Duodenal mucosa (tissue), 2 donors: ENCODE results near the gene JMJD1C.
"Not testable (repeated sequence)": the region's sequence is repeated elsewhere in the genome, so short reads cannot be mapped to it uniquely, and the experiment has no call there.

Source experiments
- H3K27ac ChIP-seq: one replicate; pipeline ENCODE4 v1.7.0; 2013; ENCODE audit warnings: low read depth, low read length
- H3K27me3 ChIP-seq, 2 donors: one replicate each; pipeline ENCODE4 v1.7.0; 2013; ENCODE audit warnings: low read length in 2 of 2, control low read depth in 1 of 2; ENCODE audit not compliant: insufficient read depth in 2 of 2, control insufficient read depth in 1 of 2
- H3K36me3 ChIP-seq, 2 donors: one replicate each; pipeline ENCODE4 v1.7.0; 2013; ENCODE audit warnings: low read length in 2 of 2, control low read depth in 1 of 2; ENCODE audit not compliant: insufficient read depth in 2 of 2, control insufficient read depth in 1 of 2
- H3K4me1 ChIP-seq, 2 donors: one replicate each; pipeline ENCODE4 v1.7.0; 2013; ENCODE audit warnings: low read length in 2 of 2, control low read depth in 1 of 2; ENCODE audit not compliant: insufficient read depth in 2 of 2, control insufficient read depth in 1 of 2
- H3K4me3 ChIP-seq, 2 donors: one replicate each; pipeline ENCODE4 v1.7.0; 2013; ENCODE audit warnings: low read length in 2 of 2, low read depth in 1 of 2
- H3K9ac ChIP-seq, 2 donors: one replicate each; pipeline ENCODE4 v1.7.0; 2013; ENCODE audit warnings: low read length in 2 of 2, low read depth in 1 of 2
- H3K9me3 ChIP-seq, 2 donors: one replicate each; pipeline ENCODE4 v1.7.0; 2013; ENCODE audit warnings: low read length in 2 of 2, control low read depth in 1 of 2; ENCODE audit not compliant: control insufficient read depth in 1 of 2

JMJD1C gene

DNA sequence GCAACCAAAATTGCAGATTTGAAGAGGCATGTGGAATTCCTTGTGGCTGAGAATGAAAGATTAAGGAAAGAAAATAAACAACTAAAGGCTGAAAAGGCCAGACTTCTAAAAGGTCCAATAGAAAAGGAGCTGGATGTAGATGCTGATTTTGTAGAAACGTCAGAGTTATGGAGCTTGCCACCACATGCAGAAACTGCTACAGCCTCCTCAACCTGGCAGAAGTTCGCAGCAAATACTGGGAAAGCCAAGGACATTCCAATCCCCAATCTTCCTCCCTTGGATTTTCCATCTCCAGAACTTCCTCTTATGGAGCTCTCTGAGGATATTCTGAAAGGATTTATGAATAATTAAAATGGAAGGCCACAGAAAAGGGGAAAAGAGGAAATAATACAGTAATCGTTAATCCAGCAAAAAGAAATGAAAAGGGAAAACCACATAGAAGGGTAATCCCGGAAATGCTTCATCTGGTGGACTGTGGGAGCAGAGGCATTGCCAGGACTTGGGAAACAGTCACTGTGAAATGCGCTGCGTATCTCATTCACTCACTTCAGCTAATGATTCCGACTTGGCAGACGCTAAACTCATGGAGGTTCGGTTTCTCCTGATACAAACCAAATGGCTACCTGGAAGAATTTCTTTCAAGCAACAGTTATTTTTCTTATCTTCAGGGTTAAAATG is 311.8 kb downstream of the JMJD1C start:
- not testable (repeated sequence) for H3K9me3 ChIP-seq, H3K27ac ChIP-seq, H3K4me1 ChIP-seq, H3K4me3 ChIP-seq, H3K9ac ChIP-seq, H3K27me3 ChIP-seq
- H3K36me3 ChIP-seq = peaks cover 11 to 19% of the 10 kb centered on the region in 2 donors

DNA sequence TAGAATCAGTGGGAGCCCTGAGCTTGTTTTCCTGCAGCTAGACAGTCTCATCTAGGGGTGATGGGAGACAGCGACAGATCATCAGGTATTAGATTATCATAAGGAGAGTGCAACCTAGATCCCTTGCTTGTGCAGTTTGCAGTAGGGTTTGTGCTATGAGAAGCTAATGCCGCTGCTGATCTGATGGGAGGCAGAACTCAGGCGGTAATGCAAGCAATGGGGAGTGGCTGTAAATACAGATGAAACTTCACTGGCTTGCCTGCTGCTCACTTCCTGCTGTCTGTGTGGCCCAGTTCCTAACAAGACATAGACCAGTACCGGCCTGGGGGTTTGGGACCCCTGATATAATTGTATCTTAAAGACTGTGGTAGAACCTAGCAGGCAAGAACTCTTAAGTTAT is 315.0 kb downstream of the JMJD1C start:
- no peaks in the 10 kb centered on the region for H3K9me3 ChIP-seq
- H3K9ac ChIP-seq = no peak overlapping the region
- peaks cover 0 to 9% of the 10 kb centered on the region in 2 donors for H3K4me1 ChIP-seq
- H3K36me3 ChIP-seq = peaks cover 19 to 24% of the 10 kb centered on the region in 2 donors
- no peak overlapping the region for H3K27ac ChIP-seq
- H3K4me3 ChIP-seq = no peak overlapping the region
- no peaks in the 10 kb centered on the region for H3K27me3 ChIP-seq

DNA sequence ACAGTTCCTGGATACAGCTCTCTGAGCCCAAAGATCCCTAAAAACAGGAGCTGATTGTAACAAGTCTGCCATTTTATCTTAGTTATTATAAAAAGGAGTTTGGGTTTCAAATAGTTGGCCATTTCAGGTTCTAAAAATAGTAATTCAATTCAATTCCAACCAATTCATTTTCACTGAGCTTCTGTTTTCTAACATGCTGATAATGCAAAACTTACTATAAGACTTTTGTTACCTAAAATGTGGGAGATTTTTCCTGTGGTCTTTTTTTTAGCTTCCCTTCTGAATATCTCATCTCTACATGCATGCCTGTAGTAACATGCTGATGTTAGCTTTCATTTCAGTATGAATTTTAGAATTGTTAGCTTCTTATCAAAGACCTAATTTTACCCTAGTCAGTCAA is 319.3 kb downstream of the JMJD1C start:
- Histone ChIP-seq H3K4me3 (no peak overlapping the region), H3K27ac (no peak overlapping the region), H3K4me1 (peaks cover 0 to 6% of the 10 kb centered on the region in 2 donors), H3K27me3 (no peaks in the 10 kb centered on the region), H3K36me3 (peaks cover 0 to 13% of the 10 kb centered on the region in 2 donors), H3K9ac (no peak overlapping the region), H3K9me3 (no peaks in the 10 kb centered on the region)

DNA sequence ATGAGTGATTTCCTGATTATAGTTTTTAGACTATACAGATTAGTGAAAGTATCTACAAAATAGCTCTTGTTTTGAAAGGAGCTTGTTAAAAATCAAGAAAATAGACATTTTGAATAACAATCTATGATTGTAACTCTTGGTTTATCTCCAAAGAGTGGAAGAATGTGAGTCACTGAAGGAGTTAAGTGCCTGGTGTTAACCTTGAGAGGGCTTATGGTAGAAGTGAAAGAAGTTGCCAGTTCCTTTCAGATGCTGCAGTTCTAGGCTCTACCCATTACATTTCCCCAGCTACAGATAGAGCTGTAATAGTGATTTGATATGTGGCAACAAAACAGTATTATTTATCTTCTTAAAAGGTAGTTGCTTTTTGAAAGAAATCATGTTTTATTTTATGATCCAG is 320.0 kb downstream of the JMJD1C start:
- H3K36me3 ChIP-seq = peaks cover 0 to 13% of the 10 kb centered on the region in 2 donors
- H3K27ac ChIP-seq = no peak overlapping the region
- H3K27me3 ChIP-seq = no peaks in the 10 kb centered on the region
- H3K4me1 ChIP-seq = peaks cover 0 to 6% of the 10 kb centered on the region in 2 donors
- no peak overlapping the region for H3K4me3 ChIP-seq
- no peaks in the 10 kb centered on the region for H3K9me3 ChIP-seq
- no peak overlapping the region for H3K9ac ChIP-seq

DNA sequence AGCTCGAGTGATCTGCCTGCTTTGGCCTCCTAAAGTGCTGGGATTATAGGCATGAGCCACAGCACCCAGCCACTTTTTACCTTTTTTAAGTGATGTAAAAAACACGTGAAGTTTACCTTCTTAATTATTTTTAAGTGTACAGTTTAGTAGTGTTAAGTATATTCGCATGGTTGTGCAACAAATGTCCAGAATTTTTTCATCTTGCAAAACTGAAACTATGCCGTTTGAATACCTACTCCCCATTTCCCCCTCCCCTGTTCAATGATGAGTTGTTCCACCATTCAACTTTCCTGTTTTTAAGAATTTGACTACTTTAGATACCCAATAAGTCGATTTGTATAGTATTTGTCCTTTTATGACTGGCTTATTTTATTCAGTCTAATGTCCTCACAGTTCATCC is 321.8 kb downstream of the JMJD1C start:
- H3K36me3 ChIP-seq = peaks cover 5 to 13% of the 10 kb centered on the region in 2 donors
- H3K27ac ChIP-seq = no peak overlapping the region
- peaks cover 0 to 6% of the 10 kb centered on the region in 2 donors for H3K4me1 ChIP-seq
- H3K27me3 ChIP-seq = no peaks in the 10 kb centered on the region
- H3K9ac ChIP-seq = no peak overlapping the region
- H3K9me3 ChIP-seq = no peaks in the 10 kb centered on the region
- no peak overlapping the region for H3K4me3 ChIP-seq

DNA sequence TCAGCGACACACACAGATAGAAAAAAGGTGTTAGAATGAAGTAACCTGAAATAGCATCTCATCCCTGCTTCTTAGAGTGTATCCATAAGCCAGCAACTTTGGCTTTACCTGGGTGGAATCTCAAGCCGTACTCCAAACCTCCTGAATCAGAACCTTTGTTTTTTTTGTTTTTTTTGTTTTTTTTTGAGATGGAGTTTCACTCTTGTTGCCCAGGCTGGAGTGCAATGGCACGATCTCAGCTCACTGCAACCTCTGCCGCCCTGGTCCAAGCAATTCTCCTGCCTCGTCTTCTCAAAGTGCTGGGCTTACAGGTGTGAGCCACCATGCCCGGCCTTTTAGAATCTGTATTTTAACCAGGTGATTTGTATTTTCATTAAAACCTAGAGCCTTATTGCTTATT is 323.6 kb downstream of the JMJD1C start:
- Histone ChIP-seq H3K4me3 (no peak overlapping the region), H3K27ac (no peak overlapping the region), H3K9me3 (no peaks in the 10 kb centered on the region), H3K36me3 (peaks cover 0 to 5% of the 10 kb centered on the region in 2 donors), H3K4me1 (peaks cover 0 to 16% of the 10 kb centered on the region in 2 donors), H3K9ac (no peak overlapping the region), H3K27me3 (no peaks in the 10 kb centered on the region)

DNA sequence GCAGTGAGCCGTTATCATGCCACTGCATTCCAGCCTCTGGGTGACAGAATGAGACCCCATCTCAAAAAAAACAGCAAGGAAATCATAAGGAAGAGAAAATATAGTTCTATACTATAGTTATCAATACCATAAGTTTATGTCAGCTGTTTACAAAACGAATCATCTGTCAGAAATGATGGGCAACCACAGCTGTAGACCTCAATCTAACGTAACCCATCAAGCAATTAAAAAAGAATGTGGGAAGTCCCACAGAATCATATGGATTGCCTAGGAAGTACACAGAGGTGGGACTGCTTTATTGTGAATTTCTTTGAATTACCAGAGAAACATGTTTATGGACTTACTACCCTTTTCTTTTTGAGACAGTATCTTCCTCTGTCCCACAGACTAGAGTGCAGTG is 325.7 kb downstream of the JMJD1C start:
- H3K4me1 ChIP-seq = peaks cover under 1 to 24% of the 10 kb centered on the region in 2 donors
- H3K27ac ChIP-seq = no peak overlapping the region
- peaks cover 0 to 5% of the 10 kb centered on the region in 2 donors for H3K36me3 ChIP-seq

DNA sequence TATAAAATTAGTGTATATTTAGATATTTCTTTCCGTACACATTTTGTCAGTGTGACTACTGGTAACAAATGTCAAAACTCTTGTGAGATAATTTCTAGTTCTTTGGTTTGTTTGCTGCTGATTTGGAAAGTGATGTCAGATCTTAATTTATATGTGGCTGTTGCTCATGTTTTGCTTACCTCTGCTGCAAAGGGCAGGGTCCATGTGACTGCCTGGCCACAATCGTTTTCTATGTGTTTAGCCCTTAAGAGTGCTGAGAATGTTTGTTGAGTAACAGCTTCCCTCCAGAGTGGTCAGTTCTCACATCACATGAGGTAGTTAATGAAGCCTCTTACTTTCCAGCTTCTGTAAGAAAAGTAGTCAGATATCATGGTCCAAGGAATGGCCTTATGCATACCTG is 328.5 kb downstream of the JMJD1C start:
- no peaks in the 10 kb centered on the region for H3K27me3 ChIP-seq
- H3K27ac ChIP-seq = no peak overlapping the region
- H3K4me3 ChIP-seq = no peak overlapping the region
- peaks cover 14 to 38% of the 10 kb centered on the region in 2 donors for H3K4me1 ChIP-seq
- no peaks in the 10 kb centered on the region for H3K9me3 ChIP-seq
- H3K9ac ChIP-seq = no peak overlapping the region
- peaks cover 0 to 5% of the 10 kb centered on the region in 2 donors for H3K36me3 ChIP-seq

More for the DNA sequence above, 325.7 kb downstream of the JMJD1C start:
- no peaks in the 10 kb centered on the region for H3K9me3 ChIP-seq
- H3K4me3 ChIP-seq = no peak overlapping the region
- H3K27me3 ChIP-seq = no peaks in the 10 kb centered on the region
- H3K9ac ChIP-seq = no peak overlapping the region

DNA sequence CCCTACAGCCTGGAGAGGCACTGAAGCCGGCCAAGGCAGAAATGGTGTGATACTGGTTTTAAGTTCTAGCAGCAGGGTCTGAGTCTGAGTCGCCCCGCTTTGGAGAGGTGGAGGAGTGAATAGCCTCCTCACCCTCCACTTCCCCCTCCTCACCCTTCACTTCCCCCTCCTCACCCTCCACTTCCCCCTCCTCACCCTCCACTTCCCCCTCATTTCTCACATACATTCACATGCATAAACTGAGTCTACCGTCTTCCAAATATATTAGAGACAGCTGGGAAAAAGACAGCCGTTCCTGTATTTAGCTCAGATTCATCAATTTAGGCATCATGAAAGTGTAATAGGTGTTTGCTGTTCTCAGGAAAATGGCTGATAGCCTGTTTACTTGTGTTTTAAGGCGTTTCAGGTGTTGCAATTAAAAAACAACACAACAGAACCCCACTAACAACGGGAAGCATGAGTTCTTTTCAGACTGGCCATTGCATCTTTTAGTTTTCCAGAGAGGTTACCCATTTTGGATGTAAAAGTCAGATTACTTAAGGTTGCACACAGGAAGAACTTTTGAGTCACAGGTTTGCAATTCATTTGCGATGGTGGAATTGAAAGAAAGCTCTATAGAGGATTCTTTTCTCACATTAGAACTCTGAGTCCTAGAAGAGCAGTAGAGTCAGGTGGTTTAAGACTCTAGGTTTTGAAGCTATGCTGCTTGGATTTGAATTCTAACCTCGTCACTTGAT is 331.8 kb downstream of the JMJD1C start:
- peak overlapping the region; percentile 88 to 99 for H3K9ac ChIP-seq
- H3K4me1 ChIP-seq = peaks cover 14 to 38% of the 10 kb centered on the region in 2 donors
- H3K4me3 ChIP-seq = peak overlapping the region; percentile 81 to 94
- H3K36me3 ChIP-seq = no peaks in the 10 kb centered on the region
- H3K27me3 ChIP-seq = no peaks in the 10 kb centered on the region
- peak overlapping the region; percentile 93 for H3K27ac ChIP-seq
- H3K9me3 ChIP-seq = no peaks in the 10 kb centered on the region

DNA sequence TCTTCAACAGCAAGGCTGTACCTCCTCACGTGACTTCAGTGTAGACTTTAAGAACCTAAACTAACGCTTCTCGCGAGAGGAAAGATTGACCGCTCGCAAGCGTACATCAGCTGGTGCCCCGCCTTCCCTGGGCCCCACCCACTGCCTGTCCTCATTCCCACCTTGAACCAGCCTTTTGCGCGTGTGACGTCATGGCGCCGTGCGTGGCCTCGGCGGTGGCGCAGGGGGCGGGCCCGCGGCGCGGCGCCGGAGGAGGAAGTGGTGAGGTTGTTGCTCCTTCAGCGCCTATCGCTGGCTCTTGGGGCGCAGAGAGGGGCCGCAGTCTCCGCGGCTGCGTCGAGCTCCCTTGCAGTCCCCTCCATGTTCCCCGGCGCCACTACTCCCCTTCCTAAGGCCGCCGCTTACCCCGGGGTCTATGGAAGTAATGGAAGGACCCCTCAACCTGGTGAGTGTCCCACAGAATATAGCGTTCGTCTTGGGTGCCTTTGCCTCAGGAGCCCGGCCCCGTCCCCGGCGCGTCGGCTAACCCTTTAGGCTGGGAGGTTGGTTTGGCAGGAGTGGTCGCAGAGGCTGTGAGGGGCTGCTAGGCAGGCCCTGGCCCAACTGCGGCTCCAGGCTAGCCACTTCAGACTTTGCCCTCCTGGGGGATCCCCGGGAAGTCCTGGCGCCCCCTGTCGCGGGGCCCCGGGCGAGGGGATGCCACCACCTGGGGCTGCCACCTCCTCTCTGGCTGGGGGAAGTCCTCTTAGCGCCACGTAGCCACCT is 332.5 kb downstream of the JMJD1C start, which contains the start of gene NRBF2:
Gene NRBF2, plus strand, starts transcription at position 273 of the 765 bp plus-strand sequence. Its CDS starts 143 bp downstream, at position 416.
- Histone ChIP-seq H3K27me3 (no peaks in the 10 kb centered on the region), H3K27ac (peak within 1 kb of the TSS; percentile 93), H3K4me3 (peak within 1 kb of the TSS; percentile 81 to 94), H3K9ac (peak within 1 kb of the TSS; percentile 88 to 99), H3K36me3 (no peaks in the 10 kb centered on the region), H3K9me3 (no peaks in the 10 kb centered on the region), H3K4me1 (peaks cover 14 to 38% of the 10 kb centered on the region in 2 donors)
